Measurements from ENCODE around the gene CXCL9.
"Not testable (repeated sequence)": the region's sequence is repeated elsewhere in the genome, so short reads cannot be mapped to it uniquely, and the experiment has no call there.

The CXCL9 gene

GRCh38 chr4:76007089-76007862, at the start of gene CXCL9:
CXCL9 (minus strand) TSS chr4:76007509; CDS start chr4:76007449, 60 bp downstream.
- DNase-seq = no peak

- no peak for DNase-seq
These were observed 48.1 kb upstream of the CXCL9 start for GRCh38 chr4:76055421-76055820.

- no peak for DNase-seq
These were observed 47.7 kb upstream of the CXCL9 start for GRCh38 chr4:76055016-76055415.

GRCh38 chr4:76053730-76054129, 46.4 kb upstream of the CXCL9 start:
- no peak for DNase-seq

GRCh38 chr4:76050560-76051050, 43.3 kb upstream of the CXCL9 start:
- not testable (repeated sequence) for DNase-seq

GRCh38 chr4:76049860-76050416, 42.6 kb upstream of the CXCL9 start:
- not testable (repeated sequence) for DNase-seq

- DNase-seq = not testable (repeated sequence)
These were observed 37.4 kb upstream of the CXCL9 start for GRCh38 chr4:76044686-76045085.

- not testable (repeated sequence) for DNase-seq
These were observed 36.0 kb upstream of the CXCL9 start for GRCh38 chr4:76043306-76043705.

GRCh38 chr4:76042241-76042998, 35.1 kb upstream of the CXCL9 start:
- not testable (repeated sequence) for DNase-seq

GRCh38 chr4:76036855-76037254, 29.5 kb upstream of the CXCL9 start:
- no peak for DNase-seq

- DNase-seq = no peak
These were observed 28.6 kb upstream of the CXCL9 start, which contains the start of gene CXCL11 for GRCh38 chr4:76035799-76036380. CXCL11 (minus strand) TSS chr4:76036070; CDS start chr4:76035987, 83 bp downstream.

- peak in 1 of 2 experiments; percentile 27 for DNase-seq
These were observed 27.8 kb upstream of the CXCL9 start for GRCh38 chr4:76035141-76035540.

GRCh38 chr4:76029300-76029699, 22.0 kb upstream of the CXCL9 start:
- DNase-seq = no peak

GRCh38 chr4:76028350-76028765, 21.0 kb upstream of the CXCL9 start:
- no peak for DNase-seq

- DNase-seq = no peak
These were observed 16.8 kb upstream of the CXCL9 start for GRCh38 chr4:76024065-76024464.

- DNase-seq = no peak
These were observed 16.1 kb upstream of the CXCL9 start, which contains the start of gene CXCL10 for GRCh38 chr4:76023389-76023788. CXCL10 (minus strand) TSS chr4:76023497; CDS start chr4:76023431, 66 bp downstream.

GRCh38 chr4:76022677-76023076, 15.4 kb upstream of the CXCL9 start:
- DNase-seq = no peak

GRCh38 chr4:76022031-76022430, 14.7 kb upstream of the CXCL9 start:
- no peak for DNase-seq

GRCh38 chr4:76017056-76017686, 9.9 kb upstream of the CXCL9 start:
- DNase-seq = no peak

GRCh38 chr4:76016393-76016792, 9.1 kb upstream of the CXCL9 start:
- DNase-seq = no peak

- DNase-seq = no peak
These were observed 6.2 kb upstream of the CXCL9 start for GRCh38 chr4:76013540-76013939.

- no peak for DNase-seq
These were observed 5.1 kb upstream of the CXCL9 start for GRCh38 chr4:76012388-76012801.
